Measurements from ENCODE around the gene COX20. TPM values are rescaled to one million over a fixed set of nuclear protein-coding genes. Genes with fewer than 3 reads are reported as not detected.

The COX20 gene
- total and polyA plus RNA-seq, 11 donors = 43.5 to 122 (median 59.8) TPM

GRCh38 chr1:244833734-244834542 lies 1.5 kb upstream of the COX20 start:
- 3 to 13% (median 8%) methylated on average over 32 of the region's 32 CpGs for WGBS, 4 donors
- intact Hi-C loops (cut with DNase I) = loop anchor here in 9 of 10 donors (1.0 to 10.0 kb wide), 8 partner anchors 29 to 1579 kb away; partner anchors contain the start of genes HNRNPU (in 6 of the 9), CEP170 (in 1 of the 9) and SDCCAG8 (in 1 of the 9)
- Histone ChIP-seq H3K4me3 (peak overlapping the region; percentile 48 to 86 (median 78)), H3K9me3 (no peaks in the 10 kb centered on the region), H3K27ac (peak overlapping the region; percentile 96 to 100 (median 98)), H3K36me3 (peaks cover 0 to 13% (median 2%) of the 10 kb centered on the region in 9 donors), H3K27me3 (no peaks in the 10 kb centered on the region), H3K4me1 (peaks cover 0 to 38% (median 20%) of the 10 kb centered on the region in 12 donors)
- DNase-seq (peak; percentile 58 to 72 (median 64)), ATAC-seq (peak in 3 of 4 donors; percentile 31 to 50 (median 41))
- TF ChIP-seq CTCF (IDR thresholded peaks at IDR 0.05) = peak in 6 of 12 donors; percentile 10 to 42 (median 24)
- no peak for TF ChIP-seq POLR2A (IDR thresholded peaks at IDR 0.05)

GRCh38 chr1:244834543-244835275 lies 749 bp upstream of the COX20 start:
- Histone ChIP-seq H3K27ac (peak overlapping the region; percentile 96 to 100 (median 98)), H3K36me3 (peaks cover 0 to 20% (median 7%) of the 10 kb centered on the region in 9 donors), H3K9me3 (no peaks in the 10 kb centered on the region), H3K4me3 (peak overlapping the region; percentile 48 to 86 (median 78)), H3K4me1 (peaks cover 0 to 46% (median 23%) of the 10 kb centered on the region in 12 donors), H3K27me3 (no peaks in the 10 kb centered on the region)
- 0 to 1% (median 0%) methylated on average over 39 to 49 of the region's 49 CpGs for WGBS, 4 donors
- TF ChIP-seq CTCF (IDR thresholded peaks at IDR 0.05) (no peak), POLR2A (IDR thresholded peaks at IDR 0.05) (peak in 1 of 2 donors; percentile 34)
- DNase-seq (peak; percentile 89 to 96 (median 94)), ATAC-seq (peak in 2 of 4 donors; percentile 67 to 72)
- intact Hi-C loops (cut with DNase I) = loop anchor here in 9 of 10 donors (1.0 to 10.0 kb wide), 10 partner anchors 29 to 1580 kb away; partner anchors contain the start of genes HNRNPU (in 8 of the 9), CEP170 (in 1 of the 9), DESI2 (in 1 of the 9) and SDCCAG8 (in 1 of the 9)

- Histone ChIP-seq H3K27ac (peak overlapping the region; percentile 96 to 100 (median 98)), H3K36me3 (peaks cover 0 to 35% (median 18%) of the 10 kb centered on the region in 9 donors), H3K27me3 (no peaks in the 10 kb centered on the region), H3K9me3 (no peaks in the 10 kb centered on the region), H3K4me1 (peaks cover 3 to 59% (median 27%) of the 10 kb centered on the region in 12 donors), H3K4me3 (peak overlapping the region; percentile 48 to 86 (median 78))
- no peak for TF ChIP-seq CTCF (IDR thresholded peaks at IDR 0.05)
- no peak for TF ChIP-seq POLR2A (IDR thresholded peaks at IDR 0.05)
- intact Hi-C loops (cut with DNase I) = loop anchor here in 8 of 10 donors (5.0 to 10.0 kb wide), 4 partner anchors 139 to 1581 kb away; partner anchors contain the start of genes CEP170 (in 1 of the 8), DESI2 (in 1 of the 8) and SDCCAG8 (in 1 of the 8)
- WGBS, 4 donors = 3 to 5% (median 4%) methylated on average over 7 of the region's 7 CpGs
- ATAC-seq (peak in 1 of 4 donors; percentile 8), DNase-seq (no peak)
These were observed 670 bp downstream of the COX20 start for GRCh38 chr1:244836135-244836521.
